Stimulated activated effector memory CD8-positive, alpha-beta T cell treated with anti-CD3 and anti-CD28 coated beads, Interleukin-12 subunit alpha, Interleukin-12 subunit beta, amount 100 ng/mL, for 72 hours (primary cell): ENCODE data around the gene GPR183.
A peak's percentile ranks its signal among the peaks of the same experiment; 100 is the strongest.

Experiments
- ATAC-seq: fragments of 150-1000 bp; cut with Tn5 transposase; 2 replicates; pipeline ENCODE4 v1.10.0; 2021
- DNase-seq, 2 donors: peaks; one replicate each; pipeline ENCODE4 v3.0.0; 2021 to 2022; ENCODE audit warnings: low spot score in 2 of 2
- H3K27ac Mint-ChIP-seq: one replicate; pipeline ENCODE4 v1.8.0; 2022; ENCODE audit warnings: mild to moderate bottlenecking, mixed read lengths
- H3K36me3 Mint-ChIP-seq: one replicate; pipeline ENCODE4 v1.8.0; 2022; ENCODE audit warnings: mild to moderate bottlenecking, mixed read lengths
- H3K4me1 Mint-ChIP-seq: one replicate; pipeline ENCODE4 v1.8.0; 2022; ENCODE audit warnings: mixed read lengths
- H3K4me3 Mint-ChIP-seq: one replicate; pipeline ENCODE4 v1.8.0; 2022; ENCODE audit warnings: mild to moderate bottlenecking, mixed read lengths
- H3K9me3 Mint-ChIP-seq: one replicate; pipeline ENCODE4 v1.8.0; 2022; ENCODE audit warnings: mixed read lengths

The GPR183 gene

GRCh38 chr13:99298056-99298455, 9.1 kb downstream of the GPR183 start:
- Mint-ChIP-seq H3K36me3 (peaks cover 94% of the 10 kb centered on the region), H3K4me1 (peaks cover 69% of the 10 kb centered on the region), H3K4me3 (peak overlapping the region; percentile 48), H3K9me3 (no peaks in the 10 kb centered on the region), H3K27ac (peak overlapping the region; percentile 35)
- DNase-seq (no peak), ATAC-seq (no peak)

GRCh38 chr13:99297331-99297730, 9.9 kb downstream of the GPR183 start:
- DNase-seq (no peak), ATAC-seq (peak; percentile 53)
- Mint-ChIP-seq H3K36me3 (peaks cover 95% of the 10 kb centered on the region), H3K27ac (peak overlapping the region; percentile 35), H3K9me3 (no peaks in the 10 kb centered on the region), H3K4me3 (peak overlapping the region; percentile 48), H3K4me1 (peaks cover 67% of the 10 kb centered on the region)

- H3K4me1 Mint-ChIP-seq = peaks cover 61% of the 10 kb centered on the region
- ATAC-seq (peak; percentile 86), DNase-seq (no peak)
- peaks cover 93% of the 10 kb centered on the region for H3K36me3 Mint-ChIP-seq
- H3K4me3 Mint-ChIP-seq = peak overlapping the region; percentile 48
- no peaks in the 10 kb centered on the region for H3K9me3 Mint-ChIP-seq
- H3K27ac Mint-ChIP-seq = peak overlapping the region; percentile 57
Observed at GRCh38 chr13:99296398-99296797, 10.8 kb downstream of the GPR183 start.

GRCh38 chr13:99295488-99296252, 11.5 kb downstream of the GPR183 start:
- Mint-ChIP-seq H3K4me3 (peak overlapping the region; percentile 45), H3K9me3 (no peaks in the 10 kb centered on the region), H3K4me1 (peaks cover 67% of the 10 kb centered on the region), H3K36me3 (peaks cover 96% of the 10 kb centered on the region), H3K27ac (peak overlapping the region; percentile 55)
- ATAC-seq = no peak
- no peak for DNase-seq

- peaks cover 96% of the 10 kb centered on the region for H3K36me3 Mint-ChIP-seq
- H3K4me3 Mint-ChIP-seq = peak overlapping the region; percentile 45
- peaks cover 68% of the 10 kb centered on the region for H3K4me1 Mint-ChIP-seq
- no peaks in the 10 kb centered on the region for H3K9me3 Mint-ChIP-seq
- DNase-seq (no peak), ATAC-seq (peak; percentile 38)
- peak overlapping the region; percentile 55 for H3K27ac Mint-ChIP-seq
Observed at GRCh38 chr13:99294958-99295357, 12.2 kb downstream of the GPR183 start.

- peaks cover 94% of the 10 kb centered on the region for H3K36me3 Mint-ChIP-seq
- H3K9me3 Mint-ChIP-seq = no peaks in the 10 kb centered on the region
- H3K4me1 Mint-ChIP-seq = peaks cover 68% of the 10 kb centered on the region
- no peak for ATAC-seq
- no peak overlapping the region for H3K4me3 Mint-ChIP-seq
- H3K27ac Mint-ChIP-seq = peak overlapping the region; percentile 36
- no peak for DNase-seq
Observed at GRCh38 chr13:99294198-99294597, 13.0 kb downstream of the GPR183 start.

GRCh38 chr13:99293178-99293577, 14.0 kb downstream of the GPR183 start:
- ATAC-seq = no peak
- Mint-ChIP-seq H3K36me3 (peaks cover 84% of the 10 kb centered on the region), H3K9me3 (no peaks in the 10 kb centered on the region), H3K27ac (peak overlapping the region; percentile 5), H3K4me3 (no peak overlapping the region), H3K4me1 (peaks cover 70% of the 10 kb centered on the region)
- no peak for DNase-seq

- peak overlapping the region; percentile 51 for H3K4me3 Mint-ChIP-seq
- no peaks in the 10 kb centered on the region for H3K9me3 Mint-ChIP-seq
- H3K27ac Mint-ChIP-seq = peak overlapping the region; percentile 90
- peaks cover 72% of the 10 kb centered on the region for H3K36me3 Mint-ChIP-seq
- ATAC-seq (peak; percentile 59), DNase-seq (no peak)
- H3K4me1 Mint-ChIP-seq = peaks cover 73% of the 10 kb centered on the region
Observed at GRCh38 chr13:99290894-99291293, 16.3 kb downstream of the GPR183 start.

GRCh38 chr13:99289674-99290337, 17.4 kb downstream of the GPR183 start:
- peak overlapping the region; percentile 90 for H3K27ac Mint-ChIP-seq
- H3K36me3 Mint-ChIP-seq = peaks cover 68% of the 10 kb centered on the region
- ATAC-seq (peak; percentile 87), DNase-seq (peak in 1 of 2 donors; percentile 83)
- H3K4me3 Mint-ChIP-seq = peak overlapping the region; percentile 51
- H3K4me1 Mint-ChIP-seq = peaks cover 74% of the 10 kb centered on the region
- no peaks in the 10 kb centered on the region for H3K9me3 Mint-ChIP-seq

- DNase-seq (no peak), ATAC-seq (no peak)
- Mint-ChIP-seq H3K4me1 (peaks cover 78% of the 10 kb centered on the region), H3K27ac (peak overlapping the region; percentile 90), H3K9me3 (no peaks in the 10 kb centered on the region), H3K4me3 (peak overlapping the region; percentile 51), H3K36me3 (peaks cover 67% of the 10 kb centered on the region)
Observed at GRCh38 chr13:99289271-99289670, 17.9 kb downstream of the GPR183 start.

- Mint-ChIP-seq H3K9me3 (no peaks in the 10 kb centered on the region), H3K27ac (no peak overlapping the region), H3K36me3 (peaks cover 55% of the 10 kb centered on the region), H3K4me3 (peak overlapping the region; percentile 32), H3K4me1 (peaks cover 79% of the 10 kb centered on the region)
- DNase-seq (peak in 1 of 2 donors; percentile 70), ATAC-seq (peak; percentile 90)
Observed at GRCh38 chr13:99288089-99288488, 19.1 kb downstream of the GPR183 start.

- Mint-ChIP-seq H3K4me1 (peaks cover 79% of the 10 kb centered on the region), H3K27ac (peak overlapping the region; percentile 74), H3K36me3 (peaks cover 49% of the 10 kb centered on the region), H3K9me3 (no peaks in the 10 kb centered on the region), H3K4me3 (peak overlapping the region; percentile 32)
- DNase-seq = no peak
- no peak for ATAC-seq
Observed at GRCh38 chr13:99287551-99287950, 19.6 kb downstream of the GPR183 start.

- Mint-ChIP-seq H3K4me3 (no peak overlapping the region), H3K9me3 (no peaks in the 10 kb centered on the region), H3K4me1 (peaks cover 91% of the 10 kb centered on the region), H3K27ac (peak overlapping the region; percentile 44), H3K36me3 (peaks cover 39% of the 10 kb centered on the region)
- no peak for ATAC-seq
- DNase-seq = no peak
Observed at GRCh38 chr13:99285432-99286182, 21.6 kb downstream of the GPR183 start.

GRCh38 chr13:99282264-99283231, 24.7 kb downstream of the GPR183 start:
- no peaks in the 10 kb centered on the region for H3K9me3 Mint-ChIP-seq
- peaks cover 91% of the 10 kb centered on the region for H3K4me1 Mint-ChIP-seq
- H3K36me3 Mint-ChIP-seq = peaks cover 49% of the 10 kb centered on the region
- DNase-seq (no peak), ATAC-seq (no peak)
- H3K27ac Mint-ChIP-seq = no peak overlapping the region
- no peak overlapping the region for H3K4me3 Mint-ChIP-seq
